Activated T-helper 1 cell treated with anti-CD3 and anti-CD28 coated beads, Interleukin-12 subunit alpha, Interleukin-12 subunit beta, Interleukin-2, Interleukin-4 antibody, amounts not matched to agents 30 ng/mL and 10 ng/mL and 1 ng/mL, durations not matched to agents 14 hours and 24 hours and 36 hours (primary cell): Measurements from ENCODE around the gene TMEM123. TPM values are rescaled to one million over a fixed set of nuclear protein-coding genes. Genes with fewer than 3 reads are reported as not detected.
"Not testable (repeated sequence)": the region's sequence is repeated elsewhere in the genome, so short reads cannot be mapped to it uniquely, and the experiment has no call there.

ENCODE experiments used
- DNase-seq: peaks from one replicate; pipeline ENCODE4 v3.0.0; 2021; ENCODE audit warnings: low spot score
- H3K27ac Mint-ChIP-seq: one replicate; pipeline ENCODE4 v1.8.0; 2021; ENCODE audit warnings: mild to moderate bottlenecking, mixed read lengths
- H3K27me3 Mint-ChIP-seq: one replicate; pipeline ENCODE4 v1.8.0; 2022; ENCODE audit warnings: mild to moderate bottlenecking, moderate library complexity, mixed read lengths; ENCODE audit not compliant: insufficient read depth
- H3K36me3 Mint-ChIP-seq: one replicate; pipeline ENCODE4 v1.8.0; 2021; ENCODE audit warnings: low read depth, mixed read lengths
- H3K4me1 Mint-ChIP-seq: one replicate; pipeline ENCODE4 v1.8.0; 2021; ENCODE audit warnings: low read depth, mixed read lengths
- H3K4me3 Mint-ChIP-seq: one replicate; pipeline ENCODE4 v1.8.0; 2021; ENCODE audit warnings: mild to moderate bottlenecking, moderate library complexity, mixed read lengths
- H3K9me3 Mint-ChIP-seq: one replicate; pipeline ENCODE4 v1.8.0; 2021; ENCODE audit warnings: mixed read lengths
- intact Hi-C: fragments of 100-400 bp; cut with micrococcal nuclease; formaldehyde crosslinking; loops from one replicate; pipeline ENCODE4 v1.15.1; 2024
- total RNA-seq: library from RNA; stranded (reverse); gene quantifications from 2 replicates; pipeline ENCODE4 v1.2.3, GENCODE V29; 2022

The TMEM123 gene
- total RNA-seq, 1 donor from 2014 or later: 231 TPM

DNA sequence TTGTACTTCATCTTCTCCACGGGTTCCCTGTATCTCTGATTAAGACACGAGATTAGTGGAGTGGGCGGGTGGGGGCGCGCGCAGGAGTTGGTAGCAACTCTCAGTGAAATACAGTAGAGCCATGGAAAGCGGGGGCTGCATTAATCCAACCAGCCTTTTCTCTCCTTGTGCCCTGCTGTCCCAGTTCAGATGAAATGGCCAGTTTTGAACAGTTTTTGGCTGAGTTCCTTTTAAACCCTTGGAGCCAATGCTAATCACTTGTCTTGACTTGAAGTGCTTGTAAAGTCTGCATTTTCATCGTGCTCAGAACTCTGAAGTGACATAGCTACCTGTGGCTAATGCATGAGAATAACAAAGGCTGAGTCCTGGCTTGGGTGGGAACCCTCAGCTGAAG, 734 bp upstream of the TMEM123 start:
- H3K36me3 Mint-ChIP-seq: peaks cover 8% of the 10 kb centered on the region
- no peaks in the 10 kb centered on the region for H3K9me3 Mint-ChIP-seq
- H3K4me1 Mint-ChIP-seq: peaks cover 86% of the 10 kb centered on the region
- intact Hi-C loops: loop anchor here (1.0 to 10.0 kb wide), 8 partner anchors 12 to 642 kb away; partner anchors contain the start of genes ANGPTL5, CEP126 and DCUN1D5
- peaks cover 3% of the 10 kb centered on the region for H3K27me3 Mint-ChIP-seq
- peak overlapping the region; percentile 99 for H3K27ac Mint-ChIP-seq
- no peak for DNase-seq
- H3K4me3 Mint-ChIP-seq: peak overlapping the region; percentile 94

DNA sequence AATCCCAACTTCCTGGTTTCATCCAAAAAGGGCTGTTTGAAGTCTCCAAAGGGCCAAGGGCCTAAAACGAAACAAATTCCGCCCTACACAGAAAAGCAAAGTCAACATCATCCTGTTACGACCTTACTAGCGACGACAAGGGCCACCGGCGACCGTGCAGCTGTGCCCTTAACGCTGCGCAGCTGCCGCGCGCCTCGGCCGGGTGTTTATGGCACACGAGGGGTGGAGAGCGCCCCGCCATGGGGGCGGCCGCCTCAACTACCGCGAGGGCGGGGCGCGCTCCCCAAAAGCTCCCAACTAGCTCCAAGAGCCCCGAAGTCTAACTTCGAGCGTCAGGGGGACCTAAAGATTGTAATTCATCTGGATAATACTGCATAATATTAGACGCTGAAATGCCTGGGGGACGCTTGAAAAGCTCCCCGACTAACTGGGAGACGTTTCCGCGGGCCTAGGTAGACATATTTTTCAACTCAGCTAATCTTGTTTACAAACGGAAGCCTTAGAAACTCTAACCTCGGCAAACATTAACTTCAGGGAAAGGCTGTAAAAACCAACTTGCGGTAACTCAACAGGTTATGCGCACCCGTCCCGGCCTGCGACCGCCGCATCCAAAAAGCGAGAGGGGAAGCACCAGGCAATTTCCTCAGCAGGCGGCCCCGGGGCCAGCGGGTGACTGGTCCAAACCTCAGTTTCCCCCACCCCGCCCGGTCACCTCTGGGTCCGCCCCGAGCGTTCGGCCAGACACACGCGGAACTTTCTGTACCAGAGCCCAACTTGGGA, 694 bp downstream of the TMEM123 start:
- H3K27ac Mint-ChIP-seq: peak overlapping the region; percentile 94
- intact Hi-C loops: loop anchor here (1.0 to 10.0 kb wide), 12 partner anchors 21 to 643 kb away; partner anchors contain the start of genes ANGPTL5, BIRC2, BIRC3 and CEP126

DNA sequence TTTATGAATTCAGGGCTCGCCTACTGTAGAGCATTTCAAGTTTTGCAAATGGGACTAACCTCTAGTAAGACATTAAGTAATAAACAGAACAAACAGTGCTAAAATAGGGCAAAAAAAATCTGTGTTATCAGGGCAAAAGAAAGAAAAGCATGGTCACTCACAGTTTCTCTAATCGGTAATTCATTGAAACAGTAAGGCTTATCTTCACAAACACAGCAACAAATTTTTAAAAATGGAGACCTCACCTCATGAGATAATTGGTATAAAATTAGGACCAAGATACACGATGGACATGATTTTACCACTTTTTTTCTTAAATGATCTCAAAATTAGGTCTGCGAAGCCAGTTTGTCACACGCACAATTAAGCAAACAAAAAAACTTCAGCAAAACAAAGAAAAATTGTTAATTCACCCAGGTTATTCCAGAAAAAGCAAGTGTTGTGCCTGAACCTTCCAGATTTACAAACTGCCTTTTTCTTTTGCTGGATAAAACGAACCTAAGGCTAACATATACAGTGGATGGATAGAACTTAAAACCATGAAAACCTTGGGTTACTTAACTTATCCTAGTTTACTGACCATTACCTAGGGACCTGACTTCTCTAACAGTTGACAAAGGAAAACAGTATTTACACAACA, 1.4 kb downstream of the TMEM123 start:
- Mint-ChIP-seq H3K4me3 (peak overlapping the region; percentile 93), H3K36me3 (peaks cover 29% of the 10 kb centered on the region), H3K27me3 (peaks cover 3% of the 10 kb centered on the region), H3K27ac (peak overlapping the region; percentile 94), H3K4me1 (peaks cover 90% of the 10 kb centered on the region), H3K9me3 (no peaks in the 10 kb centered on the region)
- intact Hi-C loops: loop anchor here (1.0 to 10.0 kb wide), 7 partner anchors 20 to 644 kb away; partner anchors contain the start of genes ANGPTL5, CEP126 and DCUN1D5
- no peak for DNase-seq

More for the DNA sequence above, 694 bp downstream of the TMEM123 start:
- peak; percentile 75 for DNase-seq
- no peaks in the 10 kb centered on the region for H3K9me3 Mint-ChIP-seq
- peak overlapping the region; percentile 93 for H3K4me3 Mint-ChIP-seq
- H3K27me3 Mint-ChIP-seq: peaks cover 3% of the 10 kb centered on the region
- peaks cover 22% of the 10 kb centered on the region for H3K36me3 Mint-ChIP-seq
- H3K4me1 Mint-ChIP-seq: peaks cover 86% of the 10 kb centered on the region

DNA sequence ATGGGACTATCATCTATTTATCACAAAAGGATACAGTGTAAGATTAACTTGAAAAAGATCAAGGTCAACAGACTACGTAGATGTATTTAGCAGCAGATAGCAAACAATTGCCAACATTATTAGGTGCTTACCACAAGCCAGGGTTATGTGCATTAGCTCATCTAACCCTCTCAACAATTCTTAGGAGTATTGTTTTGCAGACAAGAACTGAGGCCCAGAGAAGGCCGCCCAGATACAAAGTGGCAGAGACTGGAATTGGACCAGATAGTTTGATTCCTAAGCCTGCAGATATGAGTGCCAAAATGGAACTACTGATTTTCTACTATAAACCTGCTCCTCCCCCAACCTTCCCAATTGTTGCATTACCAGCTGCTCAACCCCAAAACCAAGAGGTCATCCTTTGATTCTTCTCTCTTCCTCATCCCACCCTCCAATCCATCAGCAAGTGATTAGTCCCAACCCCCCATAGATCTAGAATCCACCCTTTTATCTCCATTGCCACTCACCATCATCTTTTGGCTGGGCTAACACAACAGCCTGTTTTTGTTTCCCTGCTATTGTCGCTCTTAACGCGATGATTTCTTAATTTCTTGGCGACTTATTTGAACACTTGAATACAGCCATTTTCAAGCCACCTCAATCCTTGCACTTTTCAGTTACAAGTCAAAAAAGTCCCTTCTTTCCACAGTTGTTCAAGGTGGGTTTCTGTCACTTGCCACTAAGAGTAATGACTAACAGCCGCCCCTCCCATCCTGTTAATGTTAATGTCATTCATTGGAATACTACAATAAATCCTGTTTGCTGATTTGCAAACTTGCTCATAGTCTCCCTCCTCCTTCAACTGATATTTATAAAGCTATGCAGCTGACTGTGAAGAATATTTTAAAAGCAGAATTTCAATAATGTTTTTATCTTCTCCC, 2.7 kb downstream of the TMEM123 start:
- Mint-ChIP-seq H3K36me3 (peaks cover 42% of the 10 kb centered on the region), H3K27me3 (peaks cover 3% of the 10 kb centered on the region), H3K9me3 (no peaks in the 10 kb centered on the region), H3K27ac (peak overlapping the region; percentile 94), H3K4me1 (peaks cover 90% of the 10 kb centered on the region), H3K4me3 (peak overlapping the region; percentile 93)
- intact Hi-C loops: loop anchor here (1.0 to 10.0 kb wide), 7 partner anchors 8 to 645 kb away; partner anchors contain the start of genes ANGPTL5, CEP126 and DCUN1D5
- no peak for DNase-seq

DNA sequence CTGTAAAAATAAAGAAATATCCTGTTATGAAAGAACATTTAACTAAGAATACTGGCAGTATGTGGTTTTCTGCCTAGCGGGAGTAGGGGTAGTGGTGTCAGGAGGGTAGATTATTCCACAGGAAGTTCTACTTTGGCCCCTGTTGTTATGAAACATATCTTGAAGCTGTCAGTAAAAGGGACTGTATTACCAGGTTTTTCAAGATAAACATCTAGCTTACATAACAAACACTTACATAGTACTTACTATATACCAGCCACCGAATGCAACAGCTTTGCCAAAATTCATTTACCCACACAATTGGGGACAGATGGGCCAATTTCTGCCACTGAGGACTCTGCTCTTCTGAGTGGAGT, 3.7 kb downstream of the TMEM123 start:
- intact Hi-C loops: no loop called here
- no peak for DNase-seq
- Mint-ChIP-seq H3K4me3 (peak overlapping the region; percentile 93), H3K27me3 (peaks cover 3% of the 10 kb centered on the region), H3K27ac (peak overlapping the region; percentile 79), H3K9me3 (peaks cover 4% of the 10 kb centered on the region), H3K36me3 (peaks cover 47% of the 10 kb centered on the region), H3K4me1 (peaks cover 83% of the 10 kb centered on the region)

DNA sequence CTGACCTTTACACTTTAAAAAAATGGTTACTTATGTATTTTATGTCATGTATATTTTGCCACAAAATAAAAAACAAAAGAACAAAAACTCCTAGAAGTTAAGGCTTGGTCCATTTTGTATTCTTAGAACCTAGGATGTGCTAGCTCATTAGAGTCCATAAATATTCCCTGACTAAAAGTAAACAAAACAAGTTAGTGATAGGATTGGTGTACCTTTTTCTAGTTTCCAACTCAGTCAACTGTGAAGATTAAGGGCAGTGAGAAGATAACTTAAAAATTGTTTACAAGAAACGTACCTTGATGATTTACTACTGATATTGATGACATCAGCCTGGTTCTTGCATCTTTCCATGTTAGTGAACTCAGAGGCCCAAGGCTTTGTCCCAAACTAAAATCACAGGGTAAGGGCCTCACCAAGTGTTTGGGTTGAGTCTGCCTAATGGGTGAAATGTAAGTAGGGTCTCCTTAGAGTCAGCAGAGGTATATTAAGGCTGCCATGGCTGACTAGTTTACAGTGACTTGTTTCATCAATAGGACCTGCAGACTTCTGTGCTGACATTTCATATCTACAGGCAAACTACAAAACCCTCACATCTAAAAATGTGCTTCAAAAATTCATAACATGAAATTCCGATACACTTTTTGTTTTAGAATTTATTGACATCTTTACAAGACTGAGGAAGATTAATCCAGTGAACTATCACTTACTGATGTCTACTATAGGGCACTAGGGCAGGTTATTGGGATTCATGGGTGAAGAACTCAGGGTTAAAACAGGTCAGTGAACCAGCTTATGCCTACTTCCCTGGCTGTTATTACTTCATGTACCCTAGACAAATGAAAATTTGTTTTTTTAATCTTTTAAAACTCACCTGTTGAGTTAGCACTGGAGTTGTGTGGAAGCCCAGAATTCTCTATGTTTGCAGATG, 4.4 kb downstream of the TMEM123 start:
- Mint-ChIP-seq H3K36me3 (peaks cover 53% of the 10 kb centered on the region), H3K4me1 (peaks cover 83% of the 10 kb centered on the region), H3K27ac (peak overlapping the region; percentile 79), H3K9me3 (peaks cover 4% of the 10 kb centered on the region), H3K4me3 (peak overlapping the region; percentile 93), H3K27me3 (peaks cover 3% of the 10 kb centered on the region)
- DNase-seq: no peak
- intact Hi-C loops: loop anchor here (1.0 kb wide), 1 partner anchor 31 kb away; no protein-coding TSS in a partner anchor

DNA sequence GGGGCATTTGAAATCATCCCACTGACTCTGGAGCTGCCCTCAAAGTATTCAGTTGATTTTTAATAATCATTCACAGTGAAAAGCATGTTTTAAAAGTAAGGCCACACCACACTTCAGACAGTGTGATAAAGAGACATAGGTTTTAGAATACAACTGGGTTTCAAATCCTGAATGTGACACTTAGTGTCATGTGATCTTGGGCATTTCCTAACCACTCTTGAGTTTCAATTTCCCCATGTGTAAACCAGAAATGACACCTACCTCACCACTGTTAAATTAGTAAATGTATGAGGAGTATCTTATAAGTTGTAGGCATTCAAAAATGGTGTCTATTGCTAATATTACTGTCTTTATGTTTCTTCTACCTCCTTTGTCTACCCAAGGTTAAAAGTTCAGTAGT, 5.4 kb downstream of the TMEM123 start:
- DNase-seq: no peak

DNA sequence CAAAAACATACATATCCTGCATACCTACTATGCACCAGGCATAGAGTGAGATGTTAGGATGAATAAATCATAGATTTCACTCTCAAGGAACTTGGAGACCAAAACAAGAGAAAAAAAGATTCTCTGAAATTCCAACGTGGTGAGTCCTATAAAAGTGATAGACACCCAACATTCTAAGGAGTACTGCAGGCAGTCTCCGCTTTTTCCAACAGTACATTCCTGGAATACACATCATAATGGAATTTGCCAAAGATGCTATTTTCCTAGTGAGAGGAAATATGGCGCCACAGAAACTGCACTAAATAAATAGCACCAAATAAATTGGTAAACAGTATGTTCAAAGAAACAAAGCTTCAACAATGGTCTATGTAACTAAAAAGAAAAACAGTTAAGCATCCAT, 6.0 kb downstream of the TMEM123 start:
- Mint-ChIP-seq H3K4me3 (peak overlapping the region; percentile 32), H3K4me1 (peaks cover 91% of the 10 kb centered on the region), H3K36me3 (peaks cover 62% of the 10 kb centered on the region), H3K27me3 (no peaks in the 10 kb centered on the region), H3K27ac (peak overlapping the region; percentile 79), H3K9me3 (peaks cover 4% of the 10 kb centered on the region)
- intact Hi-C loops: loop anchor here (1.0 kb wide), 1 partner anchor 29 kb away; no protein-coding TSS in a partner anchor
- no peak for DNase-seq

More for the DNA sequence above, 5.4 kb downstream of the TMEM123 start:
- H3K9me3 Mint-ChIP-seq: peaks cover 4% of the 10 kb centered on the region
- no peaks in the 10 kb centered on the region for H3K27me3 Mint-ChIP-seq
- intact Hi-C loops: loop anchor here (1.0 kb wide), 1 partner anchor 30 kb away; no protein-coding TSS in a partner anchor
- peaks cover 88% of the 10 kb centered on the region for H3K4me1 Mint-ChIP-seq
- H3K36me3 Mint-ChIP-seq: peaks cover 62% of the 10 kb centered on the region
- H3K27ac Mint-ChIP-seq: peak overlapping the region; percentile 79
- H3K4me3 Mint-ChIP-seq: peak overlapping the region; percentile 93

DNA sequence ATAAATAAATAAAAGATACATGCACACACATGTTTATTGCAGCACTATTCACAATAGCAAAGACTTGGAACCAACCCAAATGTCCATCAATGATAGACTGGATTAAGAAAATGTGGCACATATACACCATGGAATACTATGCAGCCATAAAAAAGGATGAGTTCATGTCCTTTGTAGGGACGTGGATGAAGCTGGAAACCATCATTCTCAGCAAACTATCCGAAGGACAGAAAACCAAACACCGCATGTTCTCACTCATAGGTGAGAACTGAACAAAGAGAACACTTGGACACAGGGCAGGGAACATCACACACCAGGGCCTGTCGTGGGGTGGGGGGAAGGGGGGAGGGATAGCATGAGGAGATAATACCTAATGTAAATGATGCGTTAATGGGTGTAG, 7.9 kb downstream of the TMEM123 start:
- DNase-seq, H3K27me3 Mint-ChIP-seq, H3K4me3 Mint-ChIP-seq, H3K9me3 Mint-ChIP-seq, H3K27ac Mint-ChIP-seq, intact Hi-C loops: not testable (repeated sequence)
- Mint-ChIP-seq H3K36me3 (peaks cover 68% of the 10 kb centered on the region), H3K4me1 (peaks cover 91% of the 10 kb centered on the region)

DNA sequence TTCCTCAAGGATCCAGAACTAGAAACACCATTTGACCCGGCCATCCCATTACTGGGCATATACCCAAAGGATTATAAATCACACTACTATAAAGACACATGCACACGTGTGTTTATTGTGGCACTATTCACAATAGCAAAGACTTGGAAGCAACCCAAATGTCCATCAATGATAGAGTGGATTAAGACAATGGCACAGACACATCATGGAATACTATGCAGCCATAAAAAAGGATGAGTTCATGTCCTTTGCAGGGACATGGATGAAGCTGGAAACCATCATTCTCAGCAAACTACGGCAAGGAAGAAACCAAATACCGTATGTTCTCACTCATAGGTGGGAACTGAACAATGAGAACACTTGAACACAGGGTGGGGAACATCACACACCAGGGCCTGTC, 8.4 kb downstream of the TMEM123 start:
- H3K9me3 Mint-ChIP-seq, DNase-seq, H3K27ac Mint-ChIP-seq, H3K27me3 Mint-ChIP-seq, H3K4me3 Mint-ChIP-seq, intact Hi-C loops: not testable (repeated sequence)
- Mint-ChIP-seq H3K4me1 (peaks cover 91% of the 10 kb centered on the region), H3K36me3 (peaks cover 70% of the 10 kb centered on the region)

DNA sequence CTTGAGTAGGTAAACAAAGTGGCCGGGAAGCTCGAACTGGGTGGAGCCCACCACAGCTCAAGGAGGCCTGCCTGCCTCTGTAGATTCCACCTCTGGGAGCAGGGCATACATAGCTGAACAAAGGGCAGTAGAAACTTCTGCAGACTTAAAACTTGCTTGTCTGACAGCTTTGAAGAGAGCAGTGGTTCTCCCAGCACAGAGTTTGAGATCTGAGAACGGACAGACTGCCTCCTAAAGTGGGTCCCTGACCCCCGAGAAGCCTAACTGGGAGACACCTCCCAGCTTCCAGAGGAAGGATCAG, 13.6 kb downstream of the TMEM123 start:
- Mint-ChIP-seq H3K27ac (peak overlapping the region; percentile 31), H3K4me1 (peaks cover 77% of the 10 kb centered on the region), H3K36me3 (peaks cover 55% of the 10 kb centered on the region), H3K4me3 (peak overlapping the region; percentile 45), H3K9me3 (peaks cover 16% of the 10 kb centered on the region)
- DNase-seq, intact Hi-C loops, H3K27me3 Mint-ChIP-seq: not testable (repeated sequence)
